HepG2 (cell line): ENCODE data around the gene FPGS. TPM values are rescaled to one million over a fixed set of nuclear protein-coding genes. Genes with fewer than 3 reads are reported as not detected.

Experiments used
- AHDC1 ChIP-seq: sonication (generic); formaldehyde crosslinking; IDR thresholded peaks from 2 replicates; pipeline ENCODE4 v1.5.1; 2020; ENCODE audit warnings: mild to moderate bottlenecking, missing genetic modification reagents, borderline replicate concordance
- BRD4 ChIP-seq: sonication (generic); formaldehyde crosslinking; IDR thresholded peaks from 2 replicates; pipeline ENCODE4 v1.4.0; 2020; ENCODE audit warnings: missing genetic modification reagents
- CERS6 ChIP-seq: sonication (generic); formaldehyde crosslinking; IDR thresholded peaks from 2 replicates; pipeline ENCODE4 v1.5.0; 2020; ENCODE audit warnings: missing genetic modification reagents
- EP300 ChIP-seq, 3 experiments: sonication (generic) in 1 of 3; formaldehyde crosslinking in 1 of 3; IDR thresholded peaks; 2 replicates each; pipeline versions ENCODE4 v1.5.1 to v1.6.1; 2011 to 2020; ENCODE audit warnings: low read depth in 2 of 3, low read length in 2 of 3, borderline replicate concordance in 1 of 3, improper control_type of control experiment in 1 of 3, mild to moderate bottlenecking in 1 of 3, missing genetic modification reagents in 1 of 3, moderate library complexity in 1 of 3
- GABPA ChIP-seq, 2 experiments: IDR thresholded peaks; 2 replicates each; pipeline ENCODE4 v1.6.1; 2011 to 2016; ENCODE audit warnings: low read depth in 2 of 2, low read length in 1 of 2, missing biosample characterization in 1 of 2, missing genetic modification characterization in 1 of 2
- KLF6 ChIP-seq: IDR thresholded peaks from 2 replicates; pipeline ENCODE4 v1.8.0; 2016; ENCODE audit warnings: missing biosample characterization, missing genetic modification reagents
- MED1 ChIP-seq: sonication (generic); formaldehyde crosslinking; IDR thresholded peaks from 2 replicates; pipeline ENCODE4 v1.4.0; 2020; ENCODE audit warnings: missing genetic modification reagents
- MIER2 ChIP-seq: IDR thresholded peaks from 2 replicates; pipeline ENCODE4 v1.6.1; 2016; ENCODE audit warnings: missing biosample characterization, missing genetic modification reagents
- NFE2L2 ChIP-seq: fragments of 150-350 bp; IDR thresholded peaks from 2 replicates; pipeline ENCODE4 v1.6.1; 2014; ENCODE audit warnings: low read length
- NFIB ChIP-seq: sonication (generic); formaldehyde crosslinking; IDR thresholded peaks from 2 replicates; pipeline ENCODE4 v1.9.0; 2021; ENCODE audit warnings: missing genetic modification reagents, mild to moderate bottlenecking, borderline replicate concordance
- ZNF333 ChIP-seq: sonication (generic); formaldehyde crosslinking; IDR thresholded peaks from 2 replicates; pipeline ENCODE4 v1.4.0; 2020; ENCODE audit warnings: mild to moderate bottlenecking, missing genetic modification reagents, borderline replicate concordance
- ZNF616 ChIP-seq: sonication (generic); formaldehyde crosslinking; IDR thresholded peaks from 2 replicates; pipeline ENCODE4 v1.5.0; 2020; ENCODE audit warnings: low read depth, mild to moderate bottlenecking, missing genetic modification reagents
- polyA plus RNA-seq, 8 experiments: library from polyadenylated mRNA; depleted of rRNA in 3 of 8; stranded (reverse) in 7 of 8; unstranded in 1 of 8; fragments of >200 nt; fragmentation: Illumina TruSeq in 4 of 8; extraction: Trizol in 4 of 8; gene quantifications; 2 replicates each; pipeline versions ENCODE4 v1.2.1 to v1.2.3, GENCODE V29; 2011 to 2016; ENCODE audit warnings: low read depth in 4 of 8, missing spikeins in 1 of 8, mixed read lengths in 1 of 8; ENCODE audit not compliant: insufficient read depth in 1 of 8
- total RNA-seq, 5 experiments: library from RNA; depleted of rRNA; stranded (reverse); fragments of >200 nt; fragmentation: Illumina TruSeq; extraction: Trizol; gene quantifications; 2 replicates each; pipeline ENCODE4 v1.2.3, GENCODE V29; 2016; ENCODE audit warnings: low read depth in 1 of 5
- TF ChIP-seq, protein P1 (sequence below): sonication (generic); formaldehyde crosslinking; IDR thresholded peaks from 2 replicates; pipeline ENCODE4 v1.5.0; 2020; ENCODE audit warnings: mild to moderate bottlenecking, missing genetic modification reagents, borderline replicate concordance

FPGS gene
- total and polyA plus RNA-seq, 2 of the 13 experiments (the other 11 are each of a cell fraction or from before 2014, with no cell fraction given), result 35.6 to 36.8 TPM

DNA sequence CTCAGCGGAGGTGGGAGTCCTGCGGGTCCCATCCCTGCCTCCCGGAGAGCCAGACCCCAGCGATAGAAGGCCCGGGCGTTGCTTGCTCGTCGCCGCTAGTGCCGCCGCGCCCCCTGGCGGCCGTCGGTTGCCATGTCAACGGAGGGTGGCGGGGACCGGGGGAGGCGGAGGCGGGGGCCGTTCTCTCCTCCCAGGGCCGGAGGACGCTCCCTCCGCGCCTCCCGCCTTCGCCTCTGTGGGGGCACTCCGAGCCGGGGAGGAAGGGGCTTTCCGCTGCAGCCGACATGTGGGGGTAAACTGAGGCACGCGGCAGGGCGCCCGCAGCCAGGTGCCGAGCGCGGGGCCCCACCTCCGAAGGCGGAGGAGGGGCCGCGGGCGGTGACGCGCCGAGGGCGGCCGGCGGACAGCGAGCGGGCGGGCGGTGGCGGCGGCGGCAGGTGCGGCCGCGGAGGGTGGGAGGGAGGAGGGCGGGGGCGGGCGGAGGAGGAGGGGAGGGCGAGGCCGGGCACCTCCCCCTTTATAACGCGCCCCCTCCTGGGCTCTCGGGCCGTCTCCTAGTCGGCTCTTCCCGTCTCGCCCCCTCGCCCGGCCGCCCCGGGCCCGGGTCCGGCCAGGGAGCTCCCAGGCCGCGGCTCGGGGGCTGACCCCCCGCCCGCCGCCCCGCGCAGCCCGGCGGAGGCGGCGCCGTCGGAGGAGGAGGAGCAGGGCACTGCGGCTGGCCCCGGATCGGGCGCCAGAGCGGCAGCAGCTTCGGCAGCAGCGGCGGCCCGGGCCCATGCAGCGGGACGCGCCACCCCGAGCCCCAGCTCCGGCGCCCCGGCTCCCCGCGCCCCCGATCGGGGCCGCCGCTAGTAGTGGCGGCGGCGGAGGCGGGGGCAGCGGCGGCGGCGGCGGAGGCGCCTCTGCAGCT lies 17.4 kb upstream of the FPGS start (continued):
- TF ChIP-seq AHDC1 (CRISPR knock-in tag) (no peak), NFIB (CRISPR knock-in tag) (no peak), BRD4 (no peak), NFE2L2 (no peak), CERS6 (CRISPR knock-in tag) (no peak), MED1 (CRISPR knock-in tag) (no peak), ZNF616 (CRISPR knock-in tag) (no peak), MIER2 (CRISPR knock-in tag) (no peak), ZNF333 (no peak), KLF6 (CRISPR knock-in tag) (no peak), GABPA (IDR thresholded peaks at IDR 0.05; ENCODE audit: low read depth, low read length) (peak; percentile 19; the same call in 1 of the 2 replicates), GABPA (CRISPR knock-in tag; IDR thresholded peaks at IDR 0.05; ENCODE audit: low read depth) (no peak), EP300 (IDR thresholded peaks at IDR 0.05; ENCODE audit: low read depth in 2 of 2, low read length in 2 of 2) (no peak), EP300 (CRISPR knock-in tag; IDR thresholded peaks at IDR 0.05; ENCODE audit: borderline replicate concordance) (no peak)
- TF ChIP-seq, protein P1, sequence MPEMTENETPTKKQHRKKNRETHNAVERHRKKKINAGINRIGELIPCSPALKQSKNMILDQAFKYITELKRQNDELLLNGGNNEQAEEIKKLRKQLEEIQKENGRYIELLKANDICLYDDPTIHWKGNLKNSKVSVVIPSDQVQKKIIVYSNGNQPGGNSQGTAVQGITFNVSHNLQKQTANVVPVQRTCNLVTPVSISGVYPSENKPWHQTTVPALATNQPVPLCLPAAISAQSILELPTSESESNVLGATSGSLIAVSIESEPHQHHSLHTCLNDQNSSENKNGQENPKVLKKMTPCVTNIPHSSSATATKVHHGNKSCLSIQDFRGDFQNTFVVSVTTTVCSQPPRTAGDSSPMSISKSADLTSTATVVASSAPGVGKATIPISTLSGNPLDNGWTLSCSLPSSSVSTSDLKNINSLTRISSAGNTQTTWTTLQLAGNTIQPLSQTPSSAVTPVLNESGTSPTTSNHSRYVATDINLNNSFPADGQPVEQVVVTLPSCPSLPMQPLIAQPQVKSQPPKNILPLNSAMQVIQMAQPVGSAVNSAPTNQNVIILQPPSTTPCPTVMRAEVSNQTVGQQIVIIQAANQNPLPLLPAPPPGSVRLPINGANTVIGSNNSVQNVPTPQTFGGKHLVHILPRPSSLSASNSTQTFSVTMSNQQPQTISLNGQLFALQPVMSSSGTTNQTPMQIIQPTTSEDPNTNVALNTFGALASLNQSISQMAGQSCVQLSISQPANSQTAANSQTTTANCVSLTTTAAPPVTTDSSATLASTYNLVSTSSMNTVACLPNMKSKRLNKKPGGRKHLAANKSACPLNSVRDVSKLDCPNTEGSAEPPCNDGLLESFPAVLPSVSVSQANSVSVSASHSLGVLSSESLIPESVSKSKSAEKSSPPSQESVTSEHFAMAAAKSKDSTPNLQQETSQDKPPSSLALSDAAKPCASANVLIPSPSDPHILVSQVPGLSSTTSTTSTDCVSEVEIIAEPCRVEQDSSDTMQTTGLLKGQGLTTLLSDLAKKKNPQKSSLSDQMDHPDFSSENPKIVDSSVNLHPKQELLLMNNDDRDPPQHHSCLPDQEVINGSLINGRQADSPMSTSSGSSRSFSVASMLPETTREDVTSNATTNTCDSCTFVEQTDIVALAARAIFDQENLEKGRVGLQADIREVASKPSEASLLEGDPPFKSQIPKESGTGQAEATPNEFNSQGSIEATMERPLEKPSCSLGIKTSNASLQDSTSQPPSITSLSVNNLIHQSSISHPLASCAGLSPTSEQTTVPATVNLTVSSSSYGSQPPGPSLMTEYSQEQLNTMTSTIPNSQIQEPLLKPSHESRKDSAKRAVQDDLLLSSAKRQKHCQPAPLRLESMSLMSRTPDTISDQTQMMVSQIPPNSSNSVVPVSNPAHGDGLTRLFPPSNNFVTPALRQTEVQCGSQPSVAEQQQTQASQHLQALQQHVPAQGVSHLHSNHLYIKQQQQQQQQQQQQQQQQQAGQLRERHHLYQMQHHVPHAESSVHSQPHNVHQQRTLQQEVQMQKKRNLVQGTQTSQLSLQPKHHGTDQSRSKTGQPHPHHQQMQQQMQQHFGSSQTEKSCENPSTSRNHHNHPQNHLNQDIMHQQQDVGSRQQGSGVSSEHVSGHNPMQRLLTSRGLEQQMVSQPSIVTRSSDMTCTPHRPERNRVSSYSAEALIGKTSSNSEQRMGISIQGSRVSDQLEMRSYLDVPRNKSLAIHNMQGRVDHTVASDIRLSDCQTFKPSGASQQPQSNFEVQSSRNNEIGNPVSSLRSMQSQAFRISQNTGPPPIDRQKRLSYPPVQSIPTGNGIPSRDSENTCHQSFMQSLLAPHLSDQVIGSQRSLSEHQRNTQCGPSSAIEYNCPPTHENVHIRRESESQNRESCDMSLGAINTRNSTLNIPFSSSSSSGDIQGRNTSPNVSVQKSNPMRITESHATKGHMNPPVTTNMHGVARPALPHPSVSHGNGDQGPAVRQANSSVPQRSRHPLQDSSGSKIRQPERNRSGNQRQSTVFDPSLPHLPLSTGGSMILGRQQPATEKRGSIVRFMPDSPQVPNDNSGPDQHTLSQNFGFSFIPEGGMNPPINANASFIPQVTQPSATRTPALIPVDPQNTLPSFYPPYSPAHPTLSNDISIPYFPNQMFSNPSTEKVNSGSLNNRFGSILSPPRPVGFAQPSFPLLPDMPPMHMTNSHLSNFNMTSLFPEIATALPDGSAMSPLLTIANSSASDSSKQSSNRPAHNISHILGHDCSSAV (CRISPR knock-in tag), result no peak
